22Rv1 (cell line): ENCODE data around the gene RNF38.

ENCODE experiments used
- H3K27ac ChIP-seq: fragments of 450-650 bp; 2 replicates; pipeline ENCODE4 v1.5.1; 2017
- ZFX ChIP-seq: fragments of 450-650 bp; IDR thresholded peaks from 2 replicates; pipeline ENCODE4 v1.6.1; 2017; ENCODE audit warnings: antibody characterized with exemption, borderline replicate concordance
- TF ChIP-seq, protein P1 (sequence below): fragments of 450-650 bp; IDR thresholded peaks from 2 replicates; pipeline ENCODE4 v1.5.1; 2017; ENCODE audit warnings: mild to moderate bottlenecking

RNF38 gene

DNA sequence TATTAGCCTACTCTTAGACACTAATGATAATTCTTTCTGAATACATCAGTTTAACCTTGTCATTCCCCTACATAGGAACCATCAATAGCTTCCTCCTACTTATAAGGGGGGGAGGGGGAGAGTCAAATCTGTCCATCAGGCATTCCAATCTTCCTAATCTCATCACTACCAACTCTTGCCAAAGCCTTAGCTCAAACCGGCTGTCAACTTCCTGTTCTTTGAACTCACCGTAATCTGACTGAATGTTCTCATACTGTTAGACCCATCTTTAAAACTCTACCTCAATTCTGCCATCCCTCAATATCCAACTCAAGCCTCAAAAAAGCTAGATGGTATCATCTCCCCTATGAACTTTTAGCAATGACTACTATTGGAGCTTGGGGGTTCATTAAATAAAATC, 41.9 kb upstream of the RNF38 start:
- H3K27ac ChIP-seq, result no peak overlapping the region
- TF ChIP-seq, protein P1, sequence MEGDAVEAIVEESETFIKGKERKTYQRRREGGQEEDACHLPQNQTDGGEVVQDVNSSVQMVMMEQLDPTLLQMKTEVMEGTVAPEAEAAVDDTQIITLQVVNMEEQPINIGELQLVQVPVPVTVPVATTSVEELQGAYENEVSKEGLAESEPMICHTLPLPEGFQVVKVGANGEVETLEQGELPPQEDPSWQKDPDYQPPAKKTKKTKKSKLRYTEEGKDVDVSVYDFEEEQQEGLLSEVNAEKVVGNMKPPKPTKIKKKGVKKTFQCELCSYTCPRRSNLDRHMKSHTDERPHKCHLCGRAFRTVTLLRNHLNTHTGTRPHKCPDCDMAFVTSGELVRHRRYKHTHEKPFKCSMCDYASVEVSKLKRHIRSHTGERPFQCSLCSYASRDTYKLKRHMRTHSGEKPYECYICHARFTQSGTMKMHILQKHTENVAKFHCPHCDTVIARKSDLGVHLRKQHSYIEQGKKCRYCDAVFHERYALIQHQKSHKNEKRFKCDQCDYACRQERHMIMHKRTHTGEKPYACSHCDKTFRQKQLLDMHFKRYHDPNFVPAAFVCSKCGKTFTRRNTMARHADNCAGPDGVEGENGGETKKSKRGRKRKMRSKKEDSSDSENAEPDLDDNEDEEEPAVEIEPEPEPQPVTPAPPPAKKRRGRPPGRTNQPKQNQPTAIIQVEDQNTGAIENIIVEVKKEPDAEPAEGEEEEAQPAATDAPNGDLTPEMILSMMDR, result no peak
- TF ChIP-seq ZFX, result no peak

- no peak for TF ChIP-seq ZFX
- TF ChIP-seq, protein P1, result no peak
- H3K27ac ChIP-seq, result no peak overlapping the region
Observed at GRCh38 chr9:36438536-36439236, 38.6 kb upstream of the RNF38 start.

GRCh38 chr9:36437790-36438189, 37.7 kb upstream of the RNF38 start:
- TF ChIP-seq, protein P1, result no peak
- no peak for TF ChIP-seq ZFX
- H3K27ac ChIP-seq, result no peak overlapping the region

- TF ChIP-seq, protein P1, result no peak
- no peak for TF ChIP-seq ZFX
- no peak overlapping the region for H3K27ac ChIP-seq
Observed at GRCh38 chr9:36436909-36437308, 36.8 kb upstream of the RNF38 start.

- no peak for TF ChIP-seq ZFX
- TF ChIP-seq, protein P1, result no peak
- no peak overlapping the region for H3K27ac ChIP-seq
Observed at GRCh38 chr9:36433386-36433785, 33.3 kb upstream of the RNF38 start.

DNA sequence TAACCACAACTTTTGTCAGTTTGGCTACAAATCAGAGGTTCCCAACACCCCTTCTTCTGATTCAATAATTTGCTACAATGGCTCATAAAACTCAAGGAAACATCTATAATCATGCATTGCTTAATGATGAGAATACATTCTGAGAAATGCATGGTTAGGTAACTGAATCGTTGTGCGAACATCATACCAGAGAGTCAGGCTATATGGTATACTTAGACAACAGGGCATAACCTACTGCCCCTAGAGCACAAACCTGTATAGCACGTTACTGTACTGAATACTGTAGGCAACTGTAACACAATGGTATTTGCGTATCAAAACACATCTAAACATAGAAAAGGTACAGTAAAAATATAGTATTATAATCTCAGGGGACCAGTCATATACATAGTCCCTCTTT, 31.0 kb upstream of the RNF38 start:
- H3K27ac ChIP-seq, result no peak overlapping the region
- no peak for TF ChIP-seq ZFX
- TF ChIP-seq, protein P1, result no peak

DNA sequence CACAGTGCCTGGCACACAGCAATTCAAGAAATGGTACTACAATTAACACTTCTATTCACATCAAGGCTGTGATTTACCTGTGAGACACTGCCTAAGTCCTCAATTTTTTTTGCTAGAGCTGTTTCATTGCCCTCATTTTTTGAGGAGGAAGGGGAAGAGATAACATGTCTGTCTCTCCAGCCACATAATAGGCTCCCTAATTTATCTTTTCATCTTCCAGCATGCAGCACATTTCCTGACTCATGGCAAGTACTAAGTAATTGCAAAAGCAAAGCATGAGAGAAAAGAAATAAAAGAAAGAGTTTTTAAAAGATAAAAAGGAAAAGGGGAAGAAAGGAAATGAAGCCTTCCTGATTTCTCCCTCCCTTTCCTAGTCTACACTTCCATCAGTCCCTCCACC, 26.9 kb upstream of the RNF38 start:
- TF ChIP-seq, protein P1, result no peak
- TF ChIP-seq ZFX, result no peak
- H3K27ac ChIP-seq, result no peak overlapping the region
